HEK293T (cell line): Measurements from ENCODE around the gene DOK5.

Experiments
- BHLHE40 ChIP-seq: fragments of 450-650 bp; IDR thresholded peaks from 2 replicates; pipeline ENCODE4 v1.6.1; 2016; ENCODE audit warnings: mild to moderate bottlenecking, moderate library complexity, borderline replicate concordance
- ELF4 ChIP-seq: fragments of 450-650 bp; IDR thresholded peaks from 2 replicates; pipeline ENCODE4 v1.6.1; 2017; ENCODE audit warnings: antibody characterized with exemption
- FOXA1 ChIP-seq: fragments of 450-650 bp; IDR thresholded peaks from 2 replicates; pipeline ENCODE4 v1.6.1; 2016; ENCODE audit warnings: mild to moderate bottlenecking
- FOXK2 ChIP-seq: fragments of 450-650 bp; IDR thresholded peaks from 2 replicates; pipeline ENCODE4 v1.6.1; 2016; ENCODE audit warnings: mild to moderate bottlenecking
- FOXM1 ChIP-seq: fragments of 450-650 bp; IDR thresholded peaks from 2 replicates; pipeline ENCODE4 v1.6.1; 2017; ENCODE audit warnings: mild to moderate bottlenecking, borderline replicate concordance
- HDGF ChIP-seq: fragments of 450-650 bp; IDR thresholded peaks from 2 replicates; pipeline ENCODE4 v1.6.1; 2017; ENCODE audit warnings: antibody characterized with exemption, borderline replicate concordance
- LEF1 ChIP-seq: fragments of 450-650 bp; IDR thresholded peaks from 2 replicates; pipeline ENCODE4 v1.6.1; 2017; ENCODE audit warnings: mild to moderate bottlenecking, borderline replicate concordance
- NFRKB ChIP-seq: fragments of 450-650 bp; IDR thresholded peaks from 2 replicates; pipeline ENCODE4 v1.6.1; 2016; ENCODE audit warnings: mild to moderate bottlenecking, moderate library complexity
- SP1 ChIP-seq: fragments of 450-650 bp; IDR thresholded peaks from 2 replicates; pipeline ENCODE4 v1.6.1; 2017
- SUZ12 ChIP-seq: fragments of 450-650 bp; IDR thresholded peaks from 2 replicates; pipeline ENCODE4 v1.6.1; 2016; ENCODE audit warnings: mild to moderate bottlenecking
- TARDBP ChIP-seq: fragments of 450-650 bp; IDR thresholded peaks from 2 replicates; pipeline ENCODE4 v1.6.1; 2016
- ZNF384 ChIP-seq: fragments of 450-650 bp; IDR thresholded peaks from 2 replicates; pipeline ENCODE4 v1.6.1; 2016
- TF ChIP-seq, protein P1 (sequence below): fragments of 450-650 bp; IDR thresholded peaks from 2 replicates; pipeline ENCODE4 v1.6.1; 2016

DNA sequence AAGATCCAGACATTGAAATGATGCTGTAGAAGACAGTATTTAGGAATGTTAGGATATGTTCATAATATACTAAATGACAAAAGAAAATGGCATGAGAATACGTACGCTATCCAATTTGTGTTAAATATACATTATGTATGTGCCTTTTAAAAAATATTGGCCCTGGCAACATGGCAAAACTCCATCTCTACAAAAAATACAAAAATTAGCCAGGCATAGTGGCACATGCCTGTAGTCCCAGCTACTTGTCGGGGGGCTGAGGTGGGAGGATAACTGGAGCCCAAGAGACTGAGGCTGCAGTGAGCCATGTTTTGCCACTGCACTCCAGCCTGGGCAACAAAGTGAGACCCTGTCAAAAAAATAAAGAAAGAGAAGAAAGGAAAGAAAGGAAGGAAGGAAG, 155.7 kb downstream of the DOK5 start:
- TF ChIP-seq SP1 (no peak), TARDBP (no peak), BHLHE40 (no peak), FOXM1 (no peak), LEF1 (no peak), SUZ12 (no peak), FOXA1 (no peak), ELF4 (no peak), ZNF384 (no peak), FOXK2 (no peak), NFRKB (no peak), HDGF (no peak)
- TF ChIP-seq, protein P1, sequence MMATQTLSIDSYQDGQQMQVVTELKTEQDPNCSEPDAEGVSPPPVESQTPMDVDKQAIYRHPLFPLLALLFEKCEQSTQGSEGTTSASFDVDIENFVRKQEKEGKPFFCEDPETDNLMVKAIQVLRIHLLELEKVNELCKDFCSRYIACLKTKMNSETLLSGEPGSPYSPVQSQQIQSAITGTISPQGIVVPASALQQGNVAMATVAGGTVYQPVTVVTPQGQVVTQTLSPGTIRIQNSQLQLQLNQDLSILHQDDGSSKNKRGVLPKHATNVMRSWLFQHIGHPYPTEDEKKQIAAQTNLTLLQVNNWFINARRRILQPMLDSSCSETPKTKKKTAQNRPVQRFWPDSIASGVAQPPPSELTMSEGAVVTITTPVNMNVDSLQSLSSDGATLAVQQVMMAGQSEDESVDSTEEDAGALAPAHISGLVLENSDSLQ, result no peak
